ENCODE results near the gene APCDD1L.

DNA sequence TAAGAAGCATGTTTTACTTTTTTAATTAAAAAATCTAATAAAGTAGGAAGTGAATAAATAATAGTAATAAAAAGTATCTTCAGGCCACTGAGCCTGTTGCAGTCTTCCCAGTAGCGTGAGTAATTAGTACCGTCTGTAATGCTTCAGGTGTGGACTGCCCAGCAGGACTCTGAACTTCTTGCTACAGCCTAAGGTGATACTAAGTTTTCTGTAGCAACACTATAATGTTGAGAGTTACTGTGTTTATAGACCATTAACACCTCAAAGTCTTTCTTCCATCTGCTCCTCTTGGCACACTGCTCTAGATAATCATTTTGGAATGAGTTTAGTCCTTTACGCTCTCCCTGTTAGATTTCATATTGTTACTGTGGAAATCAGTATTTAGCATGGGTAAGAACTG lies 97.8 kb downstream of the APCDD1L start:
- TF ChIP-seq, protein P1, sequence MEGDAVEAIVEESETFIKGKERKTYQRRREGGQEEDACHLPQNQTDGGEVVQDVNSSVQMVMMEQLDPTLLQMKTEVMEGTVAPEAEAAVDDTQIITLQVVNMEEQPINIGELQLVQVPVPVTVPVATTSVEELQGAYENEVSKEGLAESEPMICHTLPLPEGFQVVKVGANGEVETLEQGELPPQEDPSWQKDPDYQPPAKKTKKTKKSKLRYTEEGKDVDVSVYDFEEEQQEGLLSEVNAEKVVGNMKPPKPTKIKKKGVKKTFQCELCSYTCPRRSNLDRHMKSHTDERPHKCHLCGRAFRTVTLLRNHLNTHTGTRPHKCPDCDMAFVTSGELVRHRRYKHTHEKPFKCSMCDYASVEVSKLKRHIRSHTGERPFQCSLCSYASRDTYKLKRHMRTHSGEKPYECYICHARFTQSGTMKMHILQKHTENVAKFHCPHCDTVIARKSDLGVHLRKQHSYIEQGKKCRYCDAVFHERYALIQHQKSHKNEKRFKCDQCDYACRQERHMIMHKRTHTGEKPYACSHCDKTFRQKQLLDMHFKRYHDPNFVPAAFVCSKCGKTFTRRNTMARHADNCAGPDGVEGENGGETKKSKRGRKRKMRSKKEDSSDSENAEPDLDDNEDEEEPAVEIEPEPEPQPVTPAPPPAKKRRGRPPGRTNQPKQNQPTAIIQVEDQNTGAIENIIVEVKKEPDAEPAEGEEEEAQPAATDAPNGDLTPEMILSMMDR (IDR thresholded peaks at IDR 0.05): no peak
- TF ChIP-seq POLR2AphosphoS5 (IDR thresholded peaks at IDR 0.05) (no peak), POLR2A (IDR thresholded peaks at IDR 0.05) (no peak), EP300 (IDR thresholded peaks at IDR 0.05) (no peak)

Data from upper lobe of left lung (tissue), 4 donors.